ENCODE measurements around the gene SMOC2. TPM values are rescaled to one million over a fixed set of nuclear protein-coding genes. Genes with fewer than 3 reads are reported as not detected.

SMOC2 gene
- total RNA-seq, 3 donors from 2014 or later (not counting 1 experiment from before 2014, with no cell fraction given), result not detected

DNA sequence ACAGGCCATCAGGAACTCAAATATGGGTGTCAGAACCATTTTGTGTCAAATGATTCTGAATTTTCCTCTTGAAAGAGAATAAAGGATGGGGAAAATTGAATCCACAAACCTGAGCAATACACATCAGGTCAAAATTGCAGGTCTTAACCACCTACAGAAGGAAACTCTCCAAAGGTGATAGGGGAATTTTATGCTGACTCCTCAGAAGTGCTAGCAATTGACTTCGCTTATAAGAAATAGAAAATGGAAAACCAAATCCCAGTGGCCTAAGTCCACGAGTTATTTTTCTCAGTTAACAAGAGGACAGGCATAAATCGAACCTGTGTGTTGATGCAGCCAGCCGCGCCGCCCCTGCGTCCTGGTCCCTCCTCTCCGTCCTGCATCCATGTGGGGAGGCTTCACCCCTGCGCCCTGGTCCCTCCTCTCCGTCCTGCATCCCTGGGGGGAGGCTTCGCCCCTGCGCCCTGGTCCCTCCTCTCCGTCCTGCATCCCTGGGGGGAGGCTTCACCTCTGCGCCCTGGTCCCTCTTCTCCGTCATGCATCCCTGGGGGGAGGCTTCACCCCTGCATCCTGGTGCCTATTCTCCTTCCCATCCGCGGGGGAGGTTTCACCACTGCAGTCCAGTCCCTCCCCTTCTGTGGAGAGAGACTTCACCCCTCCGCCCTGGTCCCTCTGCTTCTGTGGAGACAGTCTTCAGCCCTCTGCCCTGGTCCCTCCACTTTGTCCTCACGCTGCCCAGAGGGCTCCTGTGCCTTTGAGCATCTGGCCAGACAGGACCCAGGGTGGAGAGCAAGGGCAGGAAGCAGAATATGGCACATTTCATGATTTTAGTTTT is 230.3 kb downstream of the SMOC2 start:
- Mint-ChIP-seq H3K4me3 (no peak overlapping the region), H3K4me1 (no peaks in the 10 kb centered on the region), H3K27me3 (ENCODE audit: low read depth in 2 of 2) (peaks cover 9 to 19% of the 10 kb centered on the region in 2 donors), H3K27ac (no peak overlapping the region), H3K36me3 (no peaks in the 10 kb centered on the region), H3K9me3 (no peaks in the 10 kb centered on the region)
- DNase-seq (no peak), ATAC-seq (no peak)
- WGBS (ENCODE audit: insufficient coverage), result 87% methylated on average over 19 of the region's 19 CpGs
- H3K27ac ChIP-seq (ENCODE audit: low read length), result no peak overlapping the region
- H3K4me1 ChIP-seq (ENCODE audit: control insufficient read depth, insufficient read depth, low read length), result no peaks in the 10 kb centered on the region
- TF ChIP-seq, protein P1, sequence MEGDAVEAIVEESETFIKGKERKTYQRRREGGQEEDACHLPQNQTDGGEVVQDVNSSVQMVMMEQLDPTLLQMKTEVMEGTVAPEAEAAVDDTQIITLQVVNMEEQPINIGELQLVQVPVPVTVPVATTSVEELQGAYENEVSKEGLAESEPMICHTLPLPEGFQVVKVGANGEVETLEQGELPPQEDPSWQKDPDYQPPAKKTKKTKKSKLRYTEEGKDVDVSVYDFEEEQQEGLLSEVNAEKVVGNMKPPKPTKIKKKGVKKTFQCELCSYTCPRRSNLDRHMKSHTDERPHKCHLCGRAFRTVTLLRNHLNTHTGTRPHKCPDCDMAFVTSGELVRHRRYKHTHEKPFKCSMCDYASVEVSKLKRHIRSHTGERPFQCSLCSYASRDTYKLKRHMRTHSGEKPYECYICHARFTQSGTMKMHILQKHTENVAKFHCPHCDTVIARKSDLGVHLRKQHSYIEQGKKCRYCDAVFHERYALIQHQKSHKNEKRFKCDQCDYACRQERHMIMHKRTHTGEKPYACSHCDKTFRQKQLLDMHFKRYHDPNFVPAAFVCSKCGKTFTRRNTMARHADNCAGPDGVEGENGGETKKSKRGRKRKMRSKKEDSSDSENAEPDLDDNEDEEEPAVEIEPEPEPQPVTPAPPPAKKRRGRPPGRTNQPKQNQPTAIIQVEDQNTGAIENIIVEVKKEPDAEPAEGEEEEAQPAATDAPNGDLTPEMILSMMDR (IDR thresholded peaks at IDR 0.05), result no peak
- intact Hi-C loops (cut with micrococcal nuclease), result no loop called here
- H3K4me3 ChIP-seq (ENCODE audit: low read length), result no peak overlapping the region
- no peaks in the 10 kb centered on the region for H3K36me3 ChIP-seq (ENCODE audit: control insufficient read depth, insufficient read depth, low read length)
- no peaks in the 10 kb centered on the region for H3K9me3 ChIP-seq (ENCODE audit: control insufficient read depth, insufficient read depth, low read length)
- no peaks in the 10 kb centered on the region for H3K27me3 ChIP-seq (ENCODE audit: control insufficient read depth, insufficient read depth, low read length)

DNA sequence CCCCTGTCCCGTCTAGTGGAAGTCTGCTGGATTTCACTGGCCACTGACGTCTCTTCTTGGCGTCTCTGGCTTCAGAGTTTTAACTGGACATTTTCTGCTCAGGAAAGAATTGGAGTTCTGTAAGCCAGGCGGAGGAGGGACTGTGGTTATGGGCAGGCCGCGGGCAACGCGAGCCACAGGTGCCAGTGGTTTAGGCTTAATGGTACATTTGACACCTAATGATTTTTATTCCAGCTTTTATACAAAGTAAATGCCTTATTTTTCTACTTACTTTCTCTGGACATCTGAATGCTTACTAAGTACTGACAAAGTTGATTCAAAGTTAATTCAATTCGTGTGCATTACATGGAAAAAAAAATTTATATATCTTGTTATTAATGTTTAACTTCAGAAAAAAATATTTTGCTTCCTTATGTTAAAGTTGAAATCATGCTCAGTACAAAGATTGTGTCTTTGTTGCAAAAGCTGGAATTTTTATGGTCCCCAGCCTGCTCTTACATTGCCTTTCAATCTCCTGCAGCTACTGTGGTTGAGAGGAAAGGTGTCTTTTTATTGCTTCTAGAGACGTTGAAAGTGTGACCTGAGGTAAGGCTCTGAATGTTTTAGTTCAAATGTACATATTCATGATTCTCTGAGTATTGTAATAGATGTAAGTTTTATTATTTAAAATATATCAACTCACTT is 231.0 kb downstream of the SMOC2 start:
- Histone ChIP-seq H3K9me3 (ENCODE audit: control insufficient read depth, insufficient read depth, low read length) (no peaks in the 10 kb centered on the region), H3K4me1 (ENCODE audit: control insufficient read depth, insufficient read depth, low read length) (no peaks in the 10 kb centered on the region), H3K36me3 (ENCODE audit: control insufficient read depth, insufficient read depth, low read length) (no peaks in the 10 kb centered on the region), H3K4me3 (ENCODE audit: low read length) (no peak overlapping the region), H3K27me3 (ENCODE audit: control insufficient read depth, insufficient read depth, low read length) (no peaks in the 10 kb centered on the region), H3K27ac (ENCODE audit: low read length) (no peak overlapping the region)
- Mint-ChIP-seq H3K4me3 (no peak overlapping the region), H3K4me1 (no peaks in the 10 kb centered on the region), H3K36me3 (no peaks in the 10 kb centered on the region), H3K9me3 (no peaks in the 10 kb centered on the region), H3K27me3 (ENCODE audit: low read depth in 2 of 2) (peaks cover 2 to 15% of the 10 kb centered on the region in 2 donors), H3K27ac (no peak overlapping the region)
- ATAC-seq (no peak), DNase-seq (no peak)
- WGBS (ENCODE audit: insufficient coverage), result 85% methylated on average over 5 of the region's 10 CpGs
- TF ChIP-seq, protein P1 (IDR thresholded peaks at IDR 0.05), result no peak
- intact Hi-C loops (cut with micrococcal nuclease), result no loop called here

DNA sequence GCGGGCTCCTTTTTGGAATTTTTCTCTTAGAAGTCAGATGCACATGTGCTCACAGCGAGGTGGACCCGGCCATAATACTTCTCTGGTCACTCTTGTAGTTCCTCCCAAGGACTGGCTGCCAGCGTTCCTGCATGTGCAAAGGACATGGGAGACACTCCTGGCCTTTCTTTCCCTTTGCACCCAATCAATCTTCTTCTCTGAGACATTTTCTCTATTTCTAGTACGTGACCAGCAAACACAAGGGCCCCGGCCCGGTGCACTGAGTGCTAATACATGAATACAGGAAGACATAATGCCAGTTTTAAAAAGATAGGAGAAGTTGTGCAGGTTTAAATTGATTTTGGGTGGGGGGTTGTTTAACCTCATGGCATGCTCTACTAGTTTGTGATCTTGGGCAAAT is 233.6 kb downstream of the SMOC2 start:
- no peak overlapping the region for H3K27ac Mint-ChIP-seq
- no peaks in the 10 kb centered on the region for H3K27me3 ChIP-seq (ENCODE audit: control insufficient read depth, insufficient read depth, low read length)
- no peak overlapping the region for H3K27ac ChIP-seq (ENCODE audit: low read length)
- no peaks in the 10 kb centered on the region for H3K9me3 Mint-ChIP-seq
- intact Hi-C loops (cut with micrococcal nuclease), result no loop called here
- WGBS (ENCODE audit: insufficient coverage), result 87% methylated on average over 7 of the region's 7 CpGs
- no peaks in the 10 kb centered on the region for H3K4me1 Mint-ChIP-seq
- peaks cover 12 to 13% of the 10 kb centered on the region in 2 donors for H3K27me3 Mint-ChIP-seq (ENCODE audit: low read depth in 2 of 2)
- ATAC-seq (no peak), DNase-seq (no peak)
- no peak overlapping the region for H3K4me3 ChIP-seq (ENCODE audit: low read length)
- H3K9me3 ChIP-seq (ENCODE audit: control insufficient read depth, insufficient read depth, low read length), result no peaks in the 10 kb centered on the region
- TF ChIP-seq, protein P1 (IDR thresholded peaks at IDR 0.05), result no peak
- H3K4me1 ChIP-seq (ENCODE audit: control insufficient read depth, insufficient read depth, low read length), result no peaks in the 10 kb centered on the region
- no peaks in the 10 kb centered on the region for H3K36me3 Mint-ChIP-seq
- no peak overlapping the region for H3K4me3 Mint-ChIP-seq
- H3K36me3 ChIP-seq (ENCODE audit: control insufficient read depth, insufficient read depth, low read length), result no peaks in the 10 kb centered on the region
